ENCODE data around the gene PNPLA5. TPM values are rescaled to one million over a fixed set of nuclear protein-coding genes. Genes with fewer than 3 reads are reported as not detected.

Gene PNPLA5
- total and polyA plus RNA-seq, 2 of the 13 experiments (the other 11 are each of a cell fraction or from before 2014, with no cell fraction given) = not detected

DNA sequence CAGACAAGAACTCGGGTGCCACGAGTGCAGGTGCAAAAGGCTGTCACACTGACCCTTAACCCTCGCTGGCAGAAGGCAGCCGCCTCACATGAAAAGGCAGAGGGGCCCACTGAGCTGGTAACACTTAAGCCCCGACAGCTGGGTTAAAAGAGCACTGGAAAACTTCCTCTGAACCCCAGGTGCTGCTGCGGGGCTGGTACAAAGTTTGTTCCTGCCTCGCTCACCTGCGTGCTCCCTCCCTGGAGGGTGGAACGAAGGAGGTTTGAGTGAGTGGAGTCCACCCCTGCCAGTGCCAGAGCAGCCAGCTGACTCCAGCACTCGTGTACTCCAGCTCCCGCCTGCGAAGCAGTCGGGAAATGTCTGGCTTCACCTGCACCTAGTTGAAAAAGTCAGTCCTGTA is 42.1 kb downstream of the PNPLA5 start:
- Histone ChIP-seq H3K27me3 (ENCODE audit: control insufficient read depth in 1 of 2, insufficient read depth in 2 of 2, low read length in 2 of 2) (peaks cover 6 to 63% of the 10 kb centered on the region in 2 experiments; a peak in 3 of 5 replicates), H3K4me1 (ENCODE audit: insufficient read depth, low read length) (no peaks in the 10 kb centered on the region), H2AFZ (ENCODE audit: low read length) (no peak overlapping the region), H3K79me2 (ENCODE audit: insufficient read depth, low read length) (no peaks in the 10 kb centered on the region), H3K4me2 (ENCODE audit: low read depth, low read length) (no peak overlapping the region), H3K9ac (ENCODE audit: insufficient read depth, low read depth, low read length) (no peak overlapping the region), H4K20me1 (ENCODE audit: insufficient read depth, low read length) (peaks cover 4% of the 10 kb centered on the region; the same call in 1 of the 2 replicates), H3K36me3 (replicated peaks in 1 of 2; ENCODE audit: control insufficient read depth in 1 of 2, insufficient read depth in 2 of 2, low read length in 2 of 2) (no peaks in the 10 kb centered on the region), H3K4me3 (replicated peaks in 1 of 3; ENCODE audit: insufficient read depth in 1 of 3, low read depth in 2 of 3, low read length in 3 of 3) (no peak overlapping the region), H3K9me3 (ENCODE audit: low read length) (no peaks in the 10 kb centered on the region), H3K27ac (ENCODE audit: extremely low read length, insufficient read depth, low read length) (no peak overlapping the region)
- TF ChIP-seq, protein P1, sequence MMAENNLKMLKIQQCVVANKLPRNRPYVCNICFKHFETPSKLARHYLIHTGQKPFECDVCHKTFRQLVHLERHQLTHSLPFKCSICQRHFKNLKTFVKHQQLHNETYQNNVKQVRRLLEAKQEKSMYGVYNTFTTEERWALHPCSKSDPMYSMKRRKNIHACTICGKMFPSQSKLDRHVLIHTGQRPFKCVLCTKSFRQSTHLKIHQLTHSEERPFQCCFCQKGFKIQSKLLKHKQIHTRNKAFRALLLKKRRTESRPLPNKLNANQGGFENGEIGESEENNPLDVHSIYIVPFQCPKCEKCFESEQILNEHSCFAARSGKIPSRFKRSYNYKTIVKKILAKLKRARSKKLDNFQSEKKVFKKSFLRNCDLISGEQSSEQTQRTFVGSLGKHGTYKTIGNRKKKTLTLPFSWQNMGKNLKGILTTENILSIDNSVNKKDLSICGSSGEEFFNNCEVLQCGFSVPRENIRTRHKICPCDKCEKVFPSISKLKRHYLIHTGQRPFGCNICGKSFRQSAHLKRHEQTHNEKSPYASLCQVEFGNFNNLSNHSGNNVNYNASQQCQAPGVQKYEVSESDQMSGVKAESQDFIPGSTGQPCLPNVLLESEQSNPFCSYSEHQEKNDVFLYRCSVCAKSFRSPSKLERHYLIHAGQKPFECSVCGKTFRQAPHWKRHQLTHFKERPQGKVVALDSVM (CRISPR knock-in tag; IDR thresholded peaks at IDR 0.05) = no peak
- TF ChIP-seq PRMT3 (CRISPR knock-in tag; IDR thresholded peaks at IDR 0.05; ENCODE audit: borderline replicate concordance, low read depth) (no peak), MED8 (CRISPR knock-in tag; IDR thresholded peaks at IDR 0.05; ENCODE audit: insufficient replicate concordance) (no peak), MEIS1 (CRISPR knock-in tag; IDR thresholded peaks at IDR 0.05; ENCODE audit: borderline replicate concordance) (no peak), MTA1 (CRISPR knock-in tag; IDR thresholded peaks at IDR 0.05; ENCODE audit: borderline replicate concordance) (no peak)
- BruUV-seq (replicated peaks) = no TSS peak
- ATAC-seq (no peak), FAIRE-seq (no peak), DNase-seq (ENCODE audit: low spot score) (no peak)
- in situ Hi-C loops (cut with HindIII; ENCODE audit: extremely low pct_ligation_motif_present, low pct_unique_long_range_greater_than_20kb) = no loop called here
- WGBS (ENCODE audit: low lambda C conversion rate) = 0% methylated on average over 5 of the region's 13 CpGs
- CTCF ChIA-PET (ENCODE audit: low intra/inter-chr PET ratio, low total read pairs) = no interaction called here
- intact Hi-C loops (cut with micrococcal nuclease; ENCODE audit: unreplicated experiment) = no loop called here
- POLR2A ChIA-PET = no interaction called here

Measured in HepG2 (cell line).